IPS-18a (cell line): ENCODE data around the gene RAPGEF3.

Source experiments
- H3K27ac ChIP-seq: one replicate; pipeline ENCODE4 v1.5.1; 2013; ENCODE audit warnings: low read length
- H3K27me3 ChIP-seq: one replicate; pipeline ENCODE4 v1.6.1; 2013; ENCODE audit warnings: mild to moderate bottlenecking, low read length; ENCODE audit not compliant: control insufficient read depth, insufficient read depth
- H3K36me3 ChIP-seq: one replicate; pipeline ENCODE4 v1.6.1; 2013; ENCODE audit warnings: low read depth, low read length; ENCODE audit not compliant: control insufficient read depth
- H3K4me1 ChIP-seq: one replicate; pipeline ENCODE4 v1.6.1; 2013; ENCODE audit warnings: low read depth, low read length; ENCODE audit not compliant: control insufficient read depth
- H3K4me3 ChIP-seq: one replicate; pipeline ENCODE4 v1.5.1; 2013; ENCODE audit warnings: low read length
- H3K9ac ChIP-seq: one replicate; pipeline ENCODE4 v1.6.1; 2013; ENCODE audit warnings: mild to moderate bottlenecking, low read length, moderate library complexity
- H3K9me3 ChIP-seq: one replicate; pipeline ENCODE4 v1.6.1; 2013; ENCODE audit warnings: low read depth, low read length; ENCODE audit not compliant: control insufficient read depth

RAPGEF3 gene

GRCh38 chr12:47707355-47707754 lies 51.3 kb downstream of the RAPGEF3 start:
- Histone ChIP-seq H3K27me3 (no peaks in the 10 kb centered on the region), H3K4me3 (no peak overlapping the region), H3K9ac (no peak overlapping the region), H3K27ac (no peak overlapping the region), H3K4me1 (peaks cover 7% of the 10 kb centered on the region), H3K9me3 (no peaks in the 10 kb centered on the region), H3K36me3 (no peaks in the 10 kb centered on the region)

GRCh38 chr12:47705566-47706425 lies 52.9 kb downstream of the RAPGEF3 start, which contains the start of gene RPAP3:
TSS of gene RPAP3 (minus strand) at chr12:47706030. CDS start at chr12:47702840, 3,190 bp downstream.
- Histone ChIP-seq H3K36me3 (peaks cover 6% of the 10 kb centered on the region), H3K27me3 (no peaks in the 10 kb centered on the region), H3K4me1 (peaks cover 7% of the 10 kb centered on the region), H3K27ac (peak within 1 kb of the TSS; percentile 75), H3K9ac (peak within 1 kb of the TSS; percentile 80), H3K9me3 (no peaks in the 10 kb centered on the region), H3K4me3 (peak within 1 kb of the TSS; percentile 66)

- Histone ChIP-seq H3K27ac (no peak overlapping the region), H3K9me3 (no peaks in the 10 kb centered on the region), H3K36me3 (peaks cover 12% of the 10 kb centered on the region), H3K4me1 (peaks cover 7% of the 10 kb centered on the region), H3K9ac (peak overlapping the region; percentile 80), H3K4me3 (peak overlapping the region; percentile 66), H3K27me3 (no peaks in the 10 kb centered on the region)
Observed at GRCh38 chr12:47705229-47705565, 53.5 kb downstream of the RAPGEF3 start.

GRCh38 chr12:47704719-47705118 lies 54.0 kb downstream of the RAPGEF3 start:
- Histone ChIP-seq H3K27ac (no peak overlapping the region), H3K4me3 (peak overlapping the region; percentile 66)

GRCh38 chr12:47700263-47700662 lies 58.4 kb downstream of the RAPGEF3 start:
- Histone ChIP-seq H3K27me3 (no peaks in the 10 kb centered on the region), H3K36me3 (peaks cover 46% of the 10 kb centered on the region), H3K4me3 (no peak overlapping the region)

More at GRCh38 chr12:47704719-47705118, 54.0 kb downstream of the RAPGEF3 start:
- no peaks in the 10 kb centered on the region for H3K27me3 ChIP-seq
- H3K9me3 ChIP-seq = no peaks in the 10 kb centered on the region
- H3K9ac ChIP-seq = no peak overlapping the region
- peaks cover 17% of the 10 kb centered on the region for H3K36me3 ChIP-seq
- peaks cover 7% of the 10 kb centered on the region for H3K4me1 ChIP-seq

GRCh38 chr12:47698631-47699030 lies 60.0 kb downstream of the RAPGEF3 start:
- H3K36me3 ChIP-seq = peaks cover 52% of the 10 kb centered on the region

More at GRCh38 chr12:47700263-47700662, 58.4 kb downstream of the RAPGEF3 start:
- no peak overlapping the region for H3K9ac ChIP-seq
- H3K27ac ChIP-seq = no peak overlapping the region
- no peaks in the 10 kb centered on the region for H3K9me3 ChIP-seq
- no peaks in the 10 kb centered on the region for H3K4me1 ChIP-seq

GRCh38 chr12:47698055-47698454 lies 60.6 kb downstream of the RAPGEF3 start:
- Histone ChIP-seq H3K9ac (no peak overlapping the region), H3K27me3 (no peaks in the 10 kb centered on the region), H3K36me3 (peaks cover 58% of the 10 kb centered on the region), H3K9me3 (no peaks in the 10 kb centered on the region), H3K4me1 (no peaks in the 10 kb centered on the region), H3K27ac (no peak overlapping the region), H3K4me3 (no peak overlapping the region)

More at GRCh38 chr12:47698631-47699030, 60.0 kb downstream of the RAPGEF3 start:
- H3K4me3 ChIP-seq = no peak overlapping the region
- no peaks in the 10 kb centered on the region for H3K4me1 ChIP-seq
- no peak overlapping the region for H3K9ac ChIP-seq
- no peaks in the 10 kb centered on the region for H3K9me3 ChIP-seq
- no peaks in the 10 kb centered on the region for H3K27me3 ChIP-seq
- no peak overlapping the region for H3K27ac ChIP-seq

- H3K27ac ChIP-seq = no peak overlapping the region
- no peak overlapping the region for H3K4me3 ChIP-seq
- peaks cover 38% of the 10 kb centered on the region for H3K36me3 ChIP-seq
- H3K4me1 ChIP-seq = no peaks in the 10 kb centered on the region
- H3K9me3 ChIP-seq = no peaks in the 10 kb centered on the region
- no peaks in the 10 kb centered on the region for H3K27me3 ChIP-seq
- no peak overlapping the region for H3K9ac ChIP-seq
Observed at GRCh38 chr12:47689215-47689614, 69.5 kb downstream of the RAPGEF3 start.

GRCh38 chr12:47687636-47688035 lies 71.0 kb downstream of the RAPGEF3 start:
- Histone ChIP-seq H3K4me1 (no peaks in the 10 kb centered on the region), H3K27me3 (no peaks in the 10 kb centered on the region), H3K27ac (no peak overlapping the region), H3K9ac (no peak overlapping the region), H3K36me3 (peaks cover 26% of the 10 kb centered on the region), H3K9me3 (no peaks in the 10 kb centered on the region), H3K4me3 (no peak overlapping the region)

GRCh38 chr12:47686645-47687240 lies 71.9 kb downstream of the RAPGEF3 start:
- Histone ChIP-seq H3K27ac (no peak overlapping the region), H3K27me3 (no peaks in the 10 kb centered on the region), H3K9ac (no peak overlapping the region), H3K4me1 (no peaks in the 10 kb centered on the region), H3K4me3 (no peak overlapping the region), H3K36me3 (peaks cover 31% of the 10 kb centered on the region), H3K9me3 (no peaks in the 10 kb centered on the region)
